HG03039 (cell line): ENCODE measurements around the gene FLNA.
A peak's percentile ranks its signal among the peaks of the same experiment; 100 is the strongest.
"Not testable (repeated sequence)": the region's sequence is repeated elsewhere in the genome, so short reads cannot be mapped to it uniquely, and the experiment has no call there.

Source experiments
- ATAC-seq: cut with Tn5 transposase; IDR thresholded peaks from one replicate; pipeline ENCODE4 v1.9.1; 2021; ENCODE audit warnings: mild to moderate bottlenecking, moderate library complexity; ENCODE audit not compliant: unreplicated experiment

FLNA gene

GRCh38 chrX:154399527-154400368 lies 25.3 kb upstream of the FLNA start:
- ATAC-seq = no peak

GRCh38 chrX:154398668-154399526 lies 24.5 kb upstream of the FLNA start:
- ATAC-seq = no peak

GRCh38 chrX:154397888-154398667 lies 23.6 kb upstream of the FLNA start, which contains the start of gene RPL10:
TSS of gene RPL10 (plus strand) at chrX:154398377. CDS start at chrX:154398520, 143 bp downstream.
- ATAC-seq = peak; percentile 78

- peak; percentile 49 for ATAC-seq
Observed at GRCh38 chrX:154396973-154397887, 22.8 kb upstream of the FLNA start.

GRCh38 chrX:154396363-154396762 lies 21.9 kb upstream of the FLNA start:
- ATAC-seq = not testable (repeated sequence)

- ATAC-seq = peak; percentile 68
Observed at GRCh38 chrX:154389812-154390747, 15.6 kb upstream of the FLNA start.

GRCh38 chrX:154388649-154389048 lies 14.2 kb upstream of the FLNA start:
- ATAC-seq = not testable (repeated sequence)

- not testable (repeated sequence) for ATAC-seq
Observed at GRCh38 chrX:154388094-154388493, 13.7 kb upstream of the FLNA start.

- no peak for ATAC-seq
Observed at GRCh38 chrX:154384284-154384892, 10.0 kb upstream of the FLNA start.

- no peak for ATAC-seq
Observed at GRCh38 chrX:154383359-154384283, 9.2 kb upstream of the FLNA start.

- ATAC-seq = no peak
Observed at GRCh38 chrX:154382483-154383069, 8.1 kb upstream of the FLNA start.

GRCh38 chrX:154381271-154381670 lies 6.8 kb upstream of the FLNA start:
- no peak for ATAC-seq

- no peak for ATAC-seq
Observed at GRCh38 chrX:154380787-154381186, 6.4 kb upstream of the FLNA start.

GRCh38 chrX:154380153-154380552 lies 5.7 kb upstream of the FLNA start:
- no peak for ATAC-seq

- no peak for ATAC-seq
Observed at GRCh38 chrX:154379569-154379951, 5.1 kb upstream of the FLNA start.

- peak; percentile 79 for ATAC-seq
Observed at GRCh38 chrX:154378799-154379568, 4.5 kb upstream of the FLNA start, which contains the start of gene EMD. TSS of gene EMD (plus strand) at chrX:154379295. CDS start at chrX:154379485, 190 bp downstream.
